ENCODE results near the gene PROM1. TPM values are rescaled to one million over a fixed set of nuclear protein-coding genes. Genes with fewer than 3 reads are reported as not detected.

Gene PROM1
- total and polyA plus RNA-seq, 8 donors = 19.7 to 51.6 (median 22.2) TPM

DNA sequence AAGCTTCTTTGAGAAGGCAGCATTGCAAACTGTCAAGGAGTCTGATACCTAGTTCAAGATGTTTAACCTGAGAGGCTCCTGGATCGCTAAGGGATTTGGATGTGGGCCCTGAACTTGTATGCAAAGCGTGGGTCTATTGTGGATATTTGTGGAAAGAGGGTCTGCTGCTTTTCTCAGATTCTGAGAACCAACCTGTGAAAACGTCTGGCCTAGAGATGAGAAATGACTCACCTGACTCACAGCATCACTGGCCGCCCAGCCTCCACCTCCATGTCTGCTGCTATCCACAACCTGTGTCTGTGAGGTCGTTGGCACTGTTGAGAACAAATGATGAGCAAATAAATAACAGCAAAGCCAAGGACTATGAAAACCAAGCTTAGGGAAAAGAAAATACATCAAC, 33.3 kb upstream of the PROM1 start:
- intact Hi-C loops (cut with DNase I) = no loop called here
- ATAC-seq (no peak), FAIRE-seq (no peak), DNase-seq (no peak)
- Histone ChIP-seq H3K4me1 (peaks cover 0 to 5% (median 0%) of the 10 kb centered on the region in 3 donors), H3K27ac (no peak overlapping the region), H3K9me3 (no peaks in the 10 kb centered on the region), H3K27me3 (no peaks in the 10 kb centered on the region), H3K36me3 (no peaks in the 10 kb centered on the region), H3K4me3 (no peak overlapping the region)
- WGBS, 2 donors = 66 to 83% methylated on average over 5 of the region's 5 CpGs
- TF ChIP-seq, protein P1, sequence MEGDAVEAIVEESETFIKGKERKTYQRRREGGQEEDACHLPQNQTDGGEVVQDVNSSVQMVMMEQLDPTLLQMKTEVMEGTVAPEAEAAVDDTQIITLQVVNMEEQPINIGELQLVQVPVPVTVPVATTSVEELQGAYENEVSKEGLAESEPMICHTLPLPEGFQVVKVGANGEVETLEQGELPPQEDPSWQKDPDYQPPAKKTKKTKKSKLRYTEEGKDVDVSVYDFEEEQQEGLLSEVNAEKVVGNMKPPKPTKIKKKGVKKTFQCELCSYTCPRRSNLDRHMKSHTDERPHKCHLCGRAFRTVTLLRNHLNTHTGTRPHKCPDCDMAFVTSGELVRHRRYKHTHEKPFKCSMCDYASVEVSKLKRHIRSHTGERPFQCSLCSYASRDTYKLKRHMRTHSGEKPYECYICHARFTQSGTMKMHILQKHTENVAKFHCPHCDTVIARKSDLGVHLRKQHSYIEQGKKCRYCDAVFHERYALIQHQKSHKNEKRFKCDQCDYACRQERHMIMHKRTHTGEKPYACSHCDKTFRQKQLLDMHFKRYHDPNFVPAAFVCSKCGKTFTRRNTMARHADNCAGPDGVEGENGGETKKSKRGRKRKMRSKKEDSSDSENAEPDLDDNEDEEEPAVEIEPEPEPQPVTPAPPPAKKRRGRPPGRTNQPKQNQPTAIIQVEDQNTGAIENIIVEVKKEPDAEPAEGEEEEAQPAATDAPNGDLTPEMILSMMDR (IDR thresholded peaks at IDR 0.05) = no peak

GRCh38 chr4:16116493-16116990, 32.7 kb upstream of the PROM1 start:
- TF ChIP-seq, protein P1 (IDR thresholded peaks at IDR 0.05) = no peak
- Histone ChIP-seq H3K4me3 (no peak overlapping the region), H3K27me3 (no peaks in the 10 kb centered on the region), H3K9me3 (no peaks in the 10 kb centered on the region), H3K27ac (no peak overlapping the region), H3K4me1 (peaks cover 0 to 5% (median 0%) of the 10 kb centered on the region in 3 donors), H3K36me3 (no peaks in the 10 kb centered on the region)
- DNase-seq (no peak), FAIRE-seq (no peak), ATAC-seq (peak in 2 of 4 donors; percentile 50 to 62)
- intact Hi-C loops (cut with DNase I) = no loop called here
- WGBS, 2 donors = 42 to 62% methylated on average over 3 of the region's 3 CpGs

GRCh38 chr4:16116019-16116418, 32.2 kb upstream of the PROM1 start:
- H3K4me1 ChIP-seq = peaks cover 0 to 5% (median 0%) of the 10 kb centered on the region in 3 donors
- intact Hi-C loops (cut with DNase I) = no loop called here
- TF ChIP-seq, protein P1 (IDR thresholded peaks at IDR 0.05) = no peak
- no peak overlapping the region for H3K27ac ChIP-seq
- 81 to 89% methylated on average over 7 of the region's 7 CpGs for WGBS, 2 donors
- H3K9me3 ChIP-seq = no peaks in the 10 kb centered on the region
- H3K27me3 ChIP-seq = no peaks in the 10 kb centered on the region
- H3K4me3 ChIP-seq = no peak overlapping the region
- DNase-seq (no peak), FAIRE-seq (no peak), ATAC-seq (peak in 1 of 4 donors; percentile 21)
- no peaks in the 10 kb centered on the region for H3K36me3 ChIP-seq

- no peak overlapping the region for H3K4me3 ChIP-seq
- H3K9me3 ChIP-seq = no peaks in the 10 kb centered on the region
- WGBS, 2 donors = 83 to 86% methylated on average over 6 of the region's 6 CpGs
- intact Hi-C loops (cut with DNase I) = no loop called here
- DNase-seq (no peak), FAIRE-seq (no peak), ATAC-seq (no peak)
- peaks cover 0 to 5% (median 0%) of the 10 kb centered on the region in 3 donors for H3K4me1 ChIP-seq
- no peaks in the 10 kb centered on the region for H3K27me3 ChIP-seq
- H3K36me3 ChIP-seq = no peaks in the 10 kb centered on the region
- H3K27ac ChIP-seq = no peak overlapping the region
- TF ChIP-seq, protein P1 (IDR thresholded peaks at IDR 0.05) = no peak
These were observed 30.7 kb upstream of the PROM1 start for GRCh38 chr4:16114546-16114945.

DNA sequence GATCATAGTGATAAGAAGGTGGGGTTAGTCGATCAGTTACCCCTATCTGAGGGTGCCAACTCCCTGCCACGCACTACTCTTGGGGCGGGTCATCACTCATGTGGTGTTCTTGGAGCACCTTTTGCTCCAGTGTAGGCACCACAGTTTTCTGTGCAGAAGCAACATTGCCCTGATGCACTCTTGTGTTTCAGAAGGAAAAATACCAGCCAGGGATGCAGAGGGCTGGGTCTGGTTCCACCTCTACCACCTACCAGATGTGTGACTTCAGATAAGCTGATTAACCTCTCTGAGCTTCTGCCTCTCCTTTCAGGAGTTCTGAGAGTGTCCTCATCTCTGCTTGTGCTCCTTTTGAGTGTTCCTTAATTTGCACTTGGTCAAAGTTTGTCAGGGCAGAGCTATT, 29.9 kb upstream of the PROM1 start:
- intact Hi-C loops (cut with DNase I) = no loop called here
- no peaks in the 10 kb centered on the region for H3K9me3 ChIP-seq
- no peak for DNase-seq
- no peaks in the 10 kb centered on the region for H3K36me3 ChIP-seq
- H3K27ac ChIP-seq = no peak overlapping the region
- H3K4me1 ChIP-seq = peaks cover 0 to 5% (median 0%) of the 10 kb centered on the region in 3 donors
- TF ChIP-seq, protein P1 (IDR thresholded peaks at IDR 0.05) = no peak
- H3K27me3 ChIP-seq = no peaks in the 10 kb centered on the region
- WGBS, 2 donors = 74 to 77% methylated on average over 3 of the region's 3 CpGs
- ATAC-seq = no peak
- FAIRE-seq = no peak
- H3K4me3 ChIP-seq = no peak overlapping the region
